H1 (cell line): Measurements from ENCODE around the gene NR1I3.

Experiments used
- BRCA1 ChIP-seq: IDR thresholded peaks from 2 replicates; pipeline ENCODE4 v1.6.1; 2012; ENCODE audit warnings: low read depth, low read length, improper control_type of control experiment
- CEBPB ChIP-seq: IDR thresholded peaks from 2 replicates; pipeline ENCODE4 v1.6.1; 2012; ENCODE audit warnings: low read depth, low read length
- CHD1 ChIP-seq: IDR thresholded peaks from 2 replicates; pipeline ENCODE4 v1.6.1; 2012; ENCODE audit warnings: low read depth, low read length, improper control_type of control experiment
- CHD2 ChIP-seq: IDR thresholded peaks from 2 replicates; pipeline ENCODE4 v1.6.1; 2012; ENCODE audit warnings: low read length, improper control_type of control experiment
- EP300 ChIP-seq, 2 experiments: IDR thresholded peaks; 1 replicate in 1 of 2; 2 replicates in 1 of 2; pipeline ENCODE4 v1.6.1; 2011 to 2012; ENCODE audit warnings: low read depth in 2 of 2, low read length in 2 of 2, mild to moderate bottlenecking in 2 of 2, borderline replicate concordance in 1 of 2, inconsistent platforms in 1 of 2, moderate library complexity in 1 of 2
- JUND ChIP-seq: IDR thresholded peaks from 2 replicates; pipeline ENCODE4 v1.6.1; 2011; ENCODE audit warnings: mild to moderate bottlenecking, improper control_type of control experiment, low read length
- POLR2A ChIP-seq, 2 experiments: IDR thresholded peaks; 1 replicate in 1 of 2; 2 replicates in 1 of 2; pipeline ENCODE4 v1.6.1; 2011; ENCODE audit warnings: low read depth in 2 of 2, low read length in 2 of 2, mild to moderate bottlenecking in 2 of 2; ENCODE audit errors: control extremely low read depth in 1 of 2
- POLR2AphosphoS5 ChIP-seq: IDR thresholded peaks from 2 replicates; pipeline ENCODE4 v1.6.1; 2011; ENCODE audit warnings: low read depth, low read length
- SP2 ChIP-seq: IDR thresholded peaks from 2 replicates; pipeline ENCODE4 v1.6.1; 2012; ENCODE audit warnings: mild to moderate bottlenecking, low read length, inconsistent platforms
- TCF12 ChIP-seq: IDR thresholded peaks from 2 replicates; pipeline ENCODE4 v1.6.1; 2011; ENCODE audit warnings: low read depth, mild to moderate bottlenecking, low read length
- YY1 ChIP-seq: IDR thresholded peaks from 2 replicates; pipeline ENCODE4 v1.6.1; 2011; ENCODE audit warnings: low read depth, mild to moderate bottlenecking, low read length
- TF ChIP-seq, protein P1 (sequence below), 3 experiments: IDR thresholded peaks; 1 replicate in 2 of 3; 2 replicates in 1 of 3; pipeline versions ENCODE4 v1.5.1 to v1.6.1; 2011; ENCODE audit warnings: low read length in 3 of 3, mild to moderate bottlenecking in 3 of 3, inconsistent platforms in 2 of 3, low read depth in 1 of 3, moderate library complexity in 1 of 3; ENCODE audit not compliant: insufficient read depth in 1 of 3; ENCODE audit errors: control extremely low read depth in 1 of 3
- TF ChIP-seq, protein P2 (sequence below): IDR thresholded peaks from 2 replicates; pipeline ENCODE4 v1.6.1; 2012; ENCODE audit warnings: inconsistent platforms

DNA sequence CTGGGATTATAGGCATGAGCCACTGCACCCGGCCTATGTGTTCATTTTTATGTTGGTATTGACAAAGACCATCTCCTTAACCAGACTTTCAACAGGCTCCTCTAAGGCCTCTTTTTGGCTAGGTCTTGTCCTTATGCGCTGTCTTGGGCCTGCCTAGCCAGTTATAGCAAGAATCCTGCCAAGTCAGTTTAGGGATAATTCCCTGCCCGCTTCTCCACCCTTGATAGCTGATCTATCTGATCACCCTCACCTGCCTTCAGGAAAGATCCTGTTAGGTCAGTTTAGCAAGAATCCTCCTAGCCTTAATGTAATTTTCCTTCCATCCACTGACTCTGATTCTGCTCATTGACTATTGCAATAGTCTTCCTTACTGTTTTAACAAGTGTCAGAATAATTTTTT is 58.3 kb downstream of the NR1I3 start:
- TF ChIP-seq, protein P1, sequence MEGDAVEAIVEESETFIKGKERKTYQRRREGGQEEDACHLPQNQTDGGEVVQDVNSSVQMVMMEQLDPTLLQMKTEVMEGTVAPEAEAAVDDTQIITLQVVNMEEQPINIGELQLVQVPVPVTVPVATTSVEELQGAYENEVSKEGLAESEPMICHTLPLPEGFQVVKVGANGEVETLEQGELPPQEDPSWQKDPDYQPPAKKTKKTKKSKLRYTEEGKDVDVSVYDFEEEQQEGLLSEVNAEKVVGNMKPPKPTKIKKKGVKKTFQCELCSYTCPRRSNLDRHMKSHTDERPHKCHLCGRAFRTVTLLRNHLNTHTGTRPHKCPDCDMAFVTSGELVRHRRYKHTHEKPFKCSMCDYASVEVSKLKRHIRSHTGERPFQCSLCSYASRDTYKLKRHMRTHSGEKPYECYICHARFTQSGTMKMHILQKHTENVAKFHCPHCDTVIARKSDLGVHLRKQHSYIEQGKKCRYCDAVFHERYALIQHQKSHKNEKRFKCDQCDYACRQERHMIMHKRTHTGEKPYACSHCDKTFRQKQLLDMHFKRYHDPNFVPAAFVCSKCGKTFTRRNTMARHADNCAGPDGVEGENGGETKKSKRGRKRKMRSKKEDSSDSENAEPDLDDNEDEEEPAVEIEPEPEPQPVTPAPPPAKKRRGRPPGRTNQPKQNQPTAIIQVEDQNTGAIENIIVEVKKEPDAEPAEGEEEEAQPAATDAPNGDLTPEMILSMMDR (IDR thresholded peaks at IDR 0.05; ENCODE audit: control extremely low read depth in 1 of 3, insufficient read depth in 1 of 3, low read depth in 1 of 3, low read length in 3 of 3): no peak
- TF ChIP-seq YY1: no peak
- no peak for TF ChIP-seq POLR2AphosphoS5
- no peak for TF ChIP-seq EP300 (IDR thresholded peaks at IDR 0.05; ENCODE audit: borderline replicate concordance in 1 of 2, low read depth in 2 of 2, low read length in 2 of 2)
- TF ChIP-seq JUND: no peak
- TF ChIP-seq POLR2A (IDR thresholded peaks at IDR 0.05; ENCODE audit: control extremely low read depth in 1 of 2, low read depth in 2 of 2, low read length in 2 of 2): no peak
- no peak for TF ChIP-seq CHD2
- TF ChIP-seq SP2: no peak
- TF ChIP-seq BRCA1: no peak
- no peak for TF ChIP-seq TCF12
- TF ChIP-seq CHD1: no peak
- TF ChIP-seq, protein P2, sequence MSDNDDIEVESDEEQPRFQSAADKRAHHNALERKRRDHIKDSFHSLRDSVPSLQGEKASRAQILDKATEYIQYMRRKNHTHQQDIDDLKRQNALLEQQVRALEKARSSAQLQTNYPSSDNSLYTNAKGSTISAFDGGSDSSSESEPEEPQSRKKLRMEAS: no peak
- no peak for TF ChIP-seq CEBPB
